K562 (cell line): ENCODE results near the gene SAPCD1. TPM values are rescaled to one million over a fixed set of nuclear protein-coding genes. Genes with fewer than 3 reads are reported as not detected.
A peak's percentile ranks its signal among the peaks of the same experiment; 100 is the strongest.

Source experiments
- CUX1 ChIP-seq: fragments of 200-800 bp; sonication (Bioruptor generic); IDR thresholded peaks from 2 replicates; pipeline ENCODE4 v1.6.1; 2016; ENCODE audit warnings: missing genetic modification characterization, missing compliant biosample characterization
- LARP7 ChIP-seq: fragments of 450-650 bp; IDR thresholded peaks from 2 replicates; pipeline ENCODE4 v1.6.1; 2016
- POLR2G ChIP-seq: fragments of 200-400 bp; formaldehyde crosslinking; IDR thresholded peaks from 2 replicates; pipeline ENCODE4 v1.6.1; 2017; ENCODE audit warnings: low read depth, mild to moderate bottlenecking, antibody characterized with exemption, low read length, moderate library complexity
- RBM22 ChIP-seq: fragments of 200-400 bp; formaldehyde crosslinking; IDR thresholded peaks from 2 replicates; pipeline ENCODE4 v1.6.1; 2018; ENCODE audit warnings: low read length, low read depth; ENCODE audit not compliant: poor library complexity, severe bottlenecking
- SNRNP70 ChIP-seq: fragments of 200-400 bp; formaldehyde crosslinking; optimal IDR thresholded peaks from 2 replicates; pipeline ENCODE3; 2017; ENCODE audit warnings: low read depth, low read length
- THRAP3 ChIP-seq: fragments of 450-650 bp; IDR thresholded peaks from 2 replicates; pipeline ENCODE4 v1.6.1; 2016; ENCODE audit warnings: mild to moderate bottlenecking, inconsistent platforms, borderline replicate concordance
- XRCC5 ChIP-seq: fragments of 200-400 bp; formaldehyde crosslinking; IDR thresholded peaks from 2 replicates; pipeline ENCODE4 v1.6.1; 2017; ENCODE audit warnings: low read depth, mild to moderate bottlenecking, low read length
- ZNF76 ChIP-seq: fragments of 250-450 bp; sonication (Bioruptor Pico); IDR thresholded peaks from 2 replicates; pipeline ENCODE4 v1.4.0; 2020; ENCODE audit warnings: mild to moderate bottlenecking, moderate library complexity, borderline replicate concordance
- ZNF764 ChIP-seq: fragments of 250-450 bp; sonication (Bioruptor Pico); IDR thresholded peaks from 2 replicates; pipeline ENCODE4 v1.4.0; 2020; ENCODE audit warnings: low read depth, mild to moderate bottlenecking, moderate library complexity
- polyA plus RNA-seq, 8 experiments: library from polyadenylated mRNA; depleted of rRNA in 4 of 8; stranded (reverse) in 5 of 8; unstranded in 3 of 8; fragments of >200 nt; fragmentation: Nextera tagmentation in 2 of 8; fragmentation: Illumina TruSeq in 1 of 8; extraction: Ambion mirVana in 2 of 8; extraction: Trizol in 1 of 8; gene quantifications; 2 replicates each; pipeline versions ENCODE4 v1.2.1 to v1.2.3, GENCODE V29; 2011 to 2014; ENCODE audit warnings: inconsistent platforms in 1 of 8, missing spikeins in 1 of 8
- total RNA-seq, 7 experiments: library from RNA; depleted of rRNA in 6 of 7; stranded (reverse); fragments of >200 nt in 6 of 7; fragmentation: Illumina TruSeq in 2 of 7; extraction: Trizol in 2 of 7; gene quantifications; 2 replicates each; pipeline versions ENCODE4 v1.2.1 to v1.2.3, GENCODE V29; 2011 to 2021; ENCODE audit warnings: low replicate concordance in 1 of 7
- TF ChIP-seq, protein P1 (sequence below): sonication (generic); formaldehyde crosslinking; IDR thresholded peaks from 2 replicates; pipeline ENCODE4 v1.8.0; 2022; ENCODE audit warnings: mild to moderate bottlenecking, missing genetic modification reagents

The SAPCD1 gene
- total and polyA plus RNA-seq, 9 of the 15 experiments (the other 6 are each of a cell fraction or from before 2014, with no cell fraction given) = 2.6 to 30.2 (median 7.4) TPM

- TF ChIP-seq CUX1 (CRISPR knock-in tag) (peak; percentile 79; the same call in 1 of the 2 replicates), ZNF764 (CRISPR knock-in tag) (no peak), ZNF76 (CRISPR knock-in tag) (no peak), THRAP3 (no peak), LARP7 (0 out of 2 replicates have a peak, but pooled peaks have one; percentile 19), RBM22 (peak; percentile 58), SNRNP70 (no peak), POLR2G (peak; percentile 7; the same call in 1 of the 2 replicates), XRCC5 (peak; percentile 22; the same call in 1 of the 2 replicates)
- TF ChIP-seq, protein P1, sequence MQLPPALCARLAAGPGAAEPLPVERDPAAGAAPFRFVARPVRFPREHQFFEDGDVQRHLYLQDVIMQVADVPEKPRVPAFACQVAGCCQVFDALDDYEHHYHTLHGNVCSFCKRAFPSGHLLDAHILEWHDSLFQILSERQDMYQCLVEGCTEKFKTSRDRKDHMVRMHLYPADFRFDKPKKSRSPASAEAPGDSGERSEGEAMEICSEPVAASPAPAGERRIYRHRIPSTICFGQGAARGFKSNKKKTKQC (CRISPR knock-in tag) = no peak
These were observed 21.8 kb upstream of the SAPCD1 start (continued) for GRCh38 chr6:31740397-31741223.
